GM21717 (cell line): ENCODE measurements around the gene RAVER1.
"Not testable (repeated sequence)": the region's sequence is repeated elsewhere in the genome, so short reads cannot be mapped to it uniquely, and the experiment has no call there.

Experiments
- ATAC-seq: cut with Tn5 transposase; IDR thresholded peaks from one replicate; pipeline ENCODE4 v1.9.1; 2021; ENCODE audit warnings: mild to moderate bottlenecking, moderate library complexity; ENCODE audit not compliant: unreplicated experiment

Gene RAVER1

GRCh38 chr19:10344780-10345179 is 11.5 kb upstream of the RAVER1 start:
- ATAC-seq: no peak

- ATAC-seq: no peak
These were observed 10.2 kb upstream of the RAVER1 start for GRCh38 chr19:10343495-10343894.

DNA sequence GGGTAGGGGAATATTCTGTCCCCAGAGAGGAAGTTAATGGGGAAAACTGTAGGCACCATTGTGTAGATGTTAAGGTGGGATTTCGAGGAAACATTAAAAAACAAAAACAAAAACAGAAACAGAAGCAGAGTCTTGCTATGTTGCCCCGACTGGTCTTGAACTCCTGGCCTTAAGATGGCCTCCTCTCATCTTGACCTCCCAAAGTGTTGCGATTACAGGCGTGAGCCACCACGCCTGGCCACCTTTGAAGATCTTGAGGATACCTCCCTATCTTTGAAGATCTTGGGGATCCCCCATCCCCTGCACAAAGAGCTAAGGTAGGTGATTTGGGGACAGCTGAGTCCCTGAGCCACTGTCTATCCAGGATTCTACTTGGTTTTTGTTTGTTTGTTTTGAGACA is 6.6 kb upstream of the RAVER1 start:
- no peak for ATAC-seq

DNA sequence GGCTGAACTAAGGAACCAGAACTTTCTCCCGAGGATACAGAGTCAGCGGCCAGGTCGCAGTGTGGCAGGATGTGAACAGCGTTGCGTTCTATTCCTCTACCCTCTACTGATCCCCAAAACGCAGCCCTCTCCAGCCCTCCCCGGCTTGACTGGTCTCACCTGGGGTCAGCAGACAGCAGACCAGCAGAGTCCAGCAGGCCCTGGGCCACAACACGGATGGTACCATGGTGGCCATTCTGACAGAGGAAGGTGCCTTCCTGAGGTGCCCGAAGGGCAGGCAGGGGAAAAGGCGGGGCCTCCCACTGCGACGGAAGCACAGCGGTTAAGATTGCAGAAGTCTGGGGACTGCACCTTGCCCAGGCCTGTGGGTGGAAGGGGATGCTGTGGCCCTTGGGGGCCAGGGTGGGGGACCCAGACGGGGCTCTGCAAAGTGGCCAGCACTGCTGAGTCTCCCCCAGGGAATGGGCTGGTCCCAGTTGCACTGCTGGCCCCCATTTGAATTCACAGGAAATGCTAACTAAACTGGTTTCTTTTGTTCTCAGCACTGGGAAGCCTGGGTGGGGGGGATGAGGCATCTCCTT is 6.1 kb upstream of the RAVER1 start, which contains the start of gene ICAM3:
ICAM3 (minus strand) TSS at position 245 of the 581 bp plus-strand sequence; CDS start at position 235, 10 bp downstream.
- ATAC-seq: peak; percentile 51

GRCh38 chr19:10338940-10339339 is 5.6 kb upstream of the RAVER1 start:
- ATAC-seq: no peak

- ATAC-seq: not testable (repeated sequence)
These were observed 3.4 kb upstream of the RAVER1 start for GRCh38 chr19:10336725-10337124.

DNA sequence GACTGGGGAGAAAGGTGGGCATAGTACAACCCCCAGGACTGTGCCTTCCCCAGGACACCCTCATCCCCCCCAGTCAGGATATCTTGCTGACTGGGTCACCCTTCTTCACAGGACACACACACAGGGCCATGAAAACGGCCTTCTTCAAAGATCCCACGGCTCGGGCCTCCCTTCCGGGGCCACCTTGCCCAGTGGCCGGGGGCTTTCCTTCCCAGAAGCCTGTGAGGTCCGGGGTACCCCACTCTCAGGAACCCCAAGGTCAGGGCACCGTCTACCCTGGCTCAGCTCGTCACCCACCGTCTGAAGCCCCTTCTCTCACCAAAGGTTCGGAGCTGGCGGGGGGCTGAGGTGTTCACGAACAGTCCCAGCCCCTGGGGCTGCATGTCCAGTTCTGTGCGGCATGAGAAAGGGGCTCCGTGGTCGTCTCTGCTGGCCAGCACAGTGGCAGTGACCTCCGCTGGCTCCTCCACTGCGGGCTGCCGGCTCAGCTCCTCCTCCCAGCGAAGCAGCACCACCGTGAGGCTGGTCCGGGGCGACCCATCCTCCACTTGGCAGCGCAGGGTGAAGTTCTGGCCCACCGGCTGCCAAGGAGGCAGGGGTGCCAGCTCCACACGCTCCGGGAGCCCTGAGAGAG is 2.1 kb upstream of the RAVER1 start:
- no peak for ATAC-seq

DNA sequence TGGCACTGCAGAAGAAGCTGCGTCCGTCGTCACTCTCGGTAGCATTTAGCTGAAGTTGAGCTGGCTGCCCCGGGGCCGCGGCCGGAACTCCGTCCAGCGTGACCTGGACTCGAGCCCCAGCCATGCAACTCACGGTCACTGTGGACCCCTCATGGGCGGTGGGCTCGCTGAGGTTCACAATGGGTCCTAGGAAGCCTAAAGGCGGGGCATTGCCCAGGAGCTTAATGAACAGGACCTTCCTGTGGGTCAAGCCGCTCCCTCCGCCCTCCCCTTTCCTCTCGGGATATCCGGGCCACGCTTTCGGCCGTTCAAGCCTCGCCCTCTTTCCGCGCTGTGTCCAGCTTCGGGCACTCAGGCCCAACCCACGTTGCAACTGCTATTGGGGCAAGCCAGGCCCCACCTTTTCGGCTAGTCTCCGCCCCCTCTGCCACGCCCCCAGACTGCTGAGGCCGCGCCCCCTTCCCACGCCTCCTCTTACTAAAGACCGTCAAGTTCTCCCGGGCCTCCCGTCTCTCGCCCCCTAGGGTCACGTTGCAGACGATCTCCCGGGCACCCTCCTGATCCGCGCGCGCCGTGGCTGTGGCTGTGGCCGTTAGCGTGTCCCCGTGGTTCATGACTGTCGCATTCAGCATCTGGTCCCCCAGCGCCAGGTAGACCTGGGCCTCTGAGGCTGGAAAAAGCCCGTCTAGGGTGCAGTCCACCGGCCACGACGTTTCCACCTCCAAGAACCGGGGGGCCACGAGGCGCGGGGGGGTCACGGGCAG is 1.4 kb upstream of the RAVER1 start:
- ATAC-seq: no peak

GRCh38 chr19:10333758-10334587 is 644 bp upstream of the RAVER1 start:
- no peak for ATAC-seq

DNA sequence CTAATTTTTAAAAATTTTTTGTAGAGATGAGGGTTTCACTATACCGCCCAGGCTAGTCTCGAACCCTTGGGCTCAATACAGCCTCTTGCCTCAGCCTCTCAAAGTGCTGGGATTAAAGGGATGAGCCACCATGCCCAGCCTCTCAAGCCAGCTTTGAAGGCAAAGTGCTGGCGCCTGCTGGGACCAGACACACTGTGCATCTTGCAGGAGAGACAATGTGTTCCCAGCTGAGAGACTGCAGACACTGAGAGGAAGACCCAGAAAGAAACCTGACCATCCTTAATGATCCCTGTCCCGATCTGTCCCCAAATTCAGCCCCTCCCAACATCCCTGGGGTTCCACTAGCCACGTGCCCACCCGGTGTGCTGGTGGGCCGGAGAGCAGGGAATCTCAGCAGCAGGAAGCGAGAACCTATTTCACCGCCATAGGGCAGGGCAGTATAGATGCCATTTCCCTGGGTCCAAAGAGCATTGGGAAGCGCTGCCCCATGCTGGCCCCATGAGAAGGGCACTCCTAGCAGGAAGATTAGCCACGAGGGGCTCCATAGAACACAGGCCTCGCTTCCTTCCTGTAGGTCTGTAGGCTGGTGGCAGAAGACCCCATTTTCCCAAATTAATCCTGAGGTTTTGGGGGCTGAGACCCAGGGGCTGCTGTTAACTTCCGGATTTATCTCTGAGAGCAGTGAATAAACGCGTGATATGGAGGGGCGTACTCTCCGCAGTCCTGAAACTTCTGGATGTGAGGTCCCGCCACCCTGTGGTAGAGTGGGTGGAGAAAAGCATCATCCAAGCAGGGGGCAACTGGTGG is 968 bp downstream of the RAVER1 start:
- peak; percentile 10 for ATAC-seq

GRCh38 chr19:10329555-10329954 is 3.8 kb downstream of the RAVER1 start:
- ATAC-seq: no peak

GRCh38 chr19:10328558-10329429 is 4.5 kb downstream of the RAVER1 start:
- ATAC-seq: no peak

- ATAC-seq: no peak
These were observed 5.5 kb downstream of the RAVER1 start for GRCh38 chr19:10327793-10328192.

- ATAC-seq: no peak
These were observed 7.6 kb downstream of the RAVER1 start for GRCh38 chr19:10325732-10326131.

DNA sequence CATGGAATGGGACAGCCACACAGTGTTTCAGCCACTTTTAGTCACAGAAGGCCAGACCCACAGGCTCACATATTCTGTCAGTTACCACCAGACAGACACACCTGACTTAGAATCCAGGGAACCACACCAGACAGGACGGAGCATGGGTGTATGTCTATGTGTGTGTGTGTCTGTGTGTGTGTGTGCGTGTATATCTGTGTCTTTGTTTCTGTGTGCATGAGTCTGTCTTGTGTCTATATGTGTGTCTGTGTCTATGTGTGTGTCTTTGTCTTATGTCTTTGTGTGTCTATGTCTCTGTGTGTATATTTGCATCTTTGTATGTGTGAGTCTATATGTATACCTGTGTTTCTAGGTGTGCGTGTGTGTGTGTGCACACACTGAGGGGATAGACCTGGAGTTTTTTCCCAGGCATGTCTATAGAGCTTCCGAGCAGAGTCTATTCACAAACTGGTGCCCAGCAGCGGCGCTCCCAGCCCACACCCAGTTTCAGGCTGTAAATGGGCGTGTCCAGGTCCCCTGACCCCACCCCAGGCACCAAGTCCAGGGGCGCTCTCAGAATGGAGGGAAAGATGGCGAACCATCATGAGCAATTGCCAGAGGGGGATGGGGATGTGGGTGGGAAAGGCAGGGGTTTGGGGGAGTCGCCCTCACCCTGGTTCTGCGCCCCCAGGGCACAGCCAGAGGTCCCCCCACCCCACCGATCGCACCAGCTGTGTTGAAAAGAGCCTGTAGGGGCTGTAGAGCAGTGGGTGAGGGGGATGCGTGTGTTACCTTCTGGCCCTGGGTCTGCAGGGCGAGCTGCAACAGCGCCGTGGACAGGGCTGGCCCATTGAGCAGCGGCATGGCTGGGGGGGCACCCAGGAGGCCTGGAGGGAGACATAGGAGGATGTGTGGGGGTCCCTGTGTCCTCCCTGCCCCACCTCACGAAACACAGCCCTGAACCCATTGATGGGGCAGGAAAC is 11.2 kb downstream of the RAVER1 start:
- no peak for ATAC-seq

DNA sequence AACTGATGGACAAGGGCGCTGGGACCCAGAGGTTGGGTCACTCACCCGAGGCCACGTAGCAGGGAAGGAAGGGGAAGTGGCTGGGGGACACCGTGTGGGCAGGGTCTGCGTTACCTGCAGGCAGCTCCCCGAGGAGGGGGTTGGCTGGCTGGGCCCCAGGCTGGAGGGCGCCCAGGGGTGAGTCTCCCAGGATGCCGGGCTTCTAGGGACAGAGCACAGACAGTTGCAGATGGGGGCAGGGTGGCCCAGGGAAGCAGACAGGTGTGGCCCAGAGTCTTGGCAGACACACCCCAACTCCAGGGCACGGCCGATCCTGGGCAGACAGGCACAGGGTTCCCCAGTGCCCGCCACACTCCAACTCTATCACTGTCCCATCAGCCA is 11.9 kb downstream of the RAVER1 start:
- no peak for ATAC-seq

- no peak for ATAC-seq
These were observed 12.5 kb downstream of the RAVER1 start for GRCh38 chr19:10320602-10321416.
